K562 (cell line): ENCODE results near the gene FPGS. TPM values are rescaled to one million over a fixed set of nuclear protein-coding genes. Genes with fewer than 3 reads are reported as not detected.

Experiments
- ATAC-seq: fragments of 200-7000 bp; cut with Tn5 transposase; 3 replicates; pipeline ENCODE4 v1.9.1; 2020; ENCODE audit warnings: moderate library complexity
- BruUV-seq: library from RNA; stranded (reverse); fragments of 400-500 nt; replicated peaks from 2 replicates; lab custom pipeline; 2021; lab: Mats Ljungman, UMichigan
- CTCF ChIA-PET: fragments of 300-600 bp; formaldehyde crosslinking; extraction: SDS; loops from one replicate; lab custom pipeline; 2021; ENCODE audit warnings: low intra/inter-chr PET ratio; lab: Yijun Ruan, JAX
- POLR2A ChIA-PET: fragments of 300-600, 350-650 bp; sonication (Branson Sonifier 250); formaldehyde crosslinking; extraction: SDS; loops from one replicate; lab custom pipeline; 2021; ENCODE audit warnings: antibody characterized with exemption, inconsistent platforms; lab: Yijun Ruan, JAX
- DNase-seq, 4 experiments: peaks; one replicate each; pipeline versions ENCODE4 v3.0.0 to v3.0.0-alpha.2; 2011 to 2018; ENCODE audit warnings: low spot score in 3 of 4, mixed read lengths in 3 of 4; ENCODE audit errors: extremely low read depth in 1 of 4
- FAIRE-seq: peaks from 2 replicates; lab custom pipeline; 2011; peaks lifted over from hg19 to GRCh38; lab: Jason Lieb, UNC
- H2AFZ ChIP-seq: 2 replicates; pipeline ENCODE4 v1.6.0; 2011; ENCODE audit warnings: low read depth, low read length, control low read depth, inconsistent platforms
- H3K27ac ChIP-seq: fragments of 200-600 bp; 3 replicates; pipeline ENCODE4 v1.8.0; 2011; ENCODE audit warnings: low read depth, mild to moderate bottlenecking, control low read depth, inconsistent platforms, low read length, moderate library complexity, mixed read lengths; ENCODE audit errors: extremely low read depth
- H3K27me3 ChIP-seq, 2 experiments: fragments of 300-600 bp in 1 of 2; 2 replicates in 1 of 2; 3 replicates in 1 of 2; pipeline versions ENCODE4 v1.6.0 to v1.8.0; 2011; ENCODE audit warnings: inconsistent platforms in 2 of 2, low read length in 2 of 2, mild to moderate bottlenecking in 1 of 2, mixed read lengths in 1 of 2, moderate library complexity in 1 of 2; ENCODE audit not compliant: control insufficient read depth in 2 of 2, insufficient read depth in 2 of 2
- H3K36me3 ChIP-seq: fragments of 300-600 bp; 3 replicates; pipeline ENCODE4 v1.8.0; 2011; ENCODE audit warnings: mild to moderate bottlenecking, low read length, inconsistent platforms; ENCODE audit not compliant: control insufficient read depth, insufficient read depth
- H3K4me1 ChIP-seq, 2 experiments: fragments of 200-600 bp in 1 of 2; replicated peaks in 1 of 2; 2 replicates in 1 of 2; 3 replicates in 1 of 2; pipeline versions ENCODE4 v1.5.1 to v1.8.0; 2011; ENCODE audit warnings: inconsistent platforms in 2 of 2, low read length in 2 of 2, mild to moderate bottlenecking in 1 of 2, mixed read lengths in 1 of 2, moderate library complexity in 1 of 2; ENCODE audit not compliant: control insufficient read depth in 2 of 2, insufficient read depth in 2 of 2
- H3K4me2 ChIP-seq: 2 replicates; pipeline ENCODE4 v1.6.1; 2011; ENCODE audit warnings: low read length, control low read depth, inconsistent platforms, mixed read lengths; ENCODE audit not compliant: insufficient read depth
- H3K4me3 ChIP-seq: fragments of 200-600 bp; sonication (generic), shearing (Covaris generic); 2 replicates; pipeline ENCODE4 v1.5.1; 2016; ENCODE audit warnings: control low read depth, inconsistent platforms
- H3K79me2 ChIP-seq: fragments of 200-600 bp; 3 replicates; pipeline ENCODE4 v1.8.0; 2011; ENCODE audit warnings: low read length, inconsistent platforms; ENCODE audit not compliant: control insufficient read depth, insufficient read depth
- H3K9ac ChIP-seq, 2 experiments: 2 replicates each; pipeline versions ENCODE4 v1.6.0 to v1.6.1; 2011; ENCODE audit warnings: low read depth in 2 of 2, low read length in 2 of 2, control low read depth in 1 of 2, inconsistent platforms in 1 of 2, mild to moderate bottlenecking in 1 of 2, mixed read lengths in 1 of 2; ENCODE audit not compliant: insufficient read depth in 1 of 2
- H3K9me1 ChIP-seq: one replicate; pipeline ENCODE4 v1.6.0; 2011; ENCODE audit warnings: inconsistent platforms, mild to moderate bottlenecking, low read length, moderate library complexity; ENCODE audit not compliant: control insufficient read depth, insufficient read depth
- H3K9me3 ChIP-seq: replicated peaks from 2 replicates; pipeline ENCODE4 v1.5.1; 2011; ENCODE audit warnings: low read depth, low read length, inconsistent platforms; ENCODE audit not compliant: control insufficient read depth, insufficient read depth
- H4K20me1 ChIP-seq: replicated peaks from 2 replicates; pipeline ENCODE4 v1.6.1; 2011; ENCODE audit warnings: low read length, inconsistent platforms, mixed read lengths; ENCODE audit not compliant: control insufficient read depth, insufficient read depth
- EGR1 ChIP-seq: fragments of 450-650 bp; conservative IDR thresholded peaks from 2 replicates; pipeline ENCODE4 v1.6.1; 2017; ENCODE audit warnings: mild to moderate bottlenecking
- GABPA ChIP-seq: fragments of 200-800 bp; sonication (Bioruptor generic); conservative IDR thresholded peaks from 2 replicates; pipeline ENCODE4 v1.6.1; 2016; ENCODE audit warnings: low read depth, missing genetic modification characterization, missing compliant biosample characterization
- NCOA2 ChIP-seq, 2 experiments: fragments of 450-650 bp; IDR thresholded peaks; 2 replicates each; pipeline ENCODE4 v1.6.1; 2018; ENCODE audit warnings: mild to moderate bottlenecking in 2 of 2, moderate library complexity in 1 of 2; ENCODE audit not compliant: partially characterized antibody in 2 of 2
- NRF1 ChIP-seq, 2 experiments: fragments of 450-650 bp; IDR thresholded peaks in 1 of 2; conservative IDR thresholded peaks in 1 of 2; 2 replicates each; pipeline ENCODE4 v1.6.1; 2014; ENCODE audit warnings: mild to moderate bottlenecking in 2 of 2
- POLR2B ChIP-seq: fragments of 450-650 bp; IDR thresholded peaks from 2 replicates; pipeline ENCODE4 v1.6.1; 2018; ENCODE audit warnings: low read depth; ENCODE audit not compliant: partially characterized antibody
- SIX5 ChIP-seq, 2 experiments: IDR thresholded peaks; 2 replicates each; pipeline ENCODE4 v1.6.1; 2011; ENCODE audit warnings: low read length in 2 of 2, borderline replicate concordance in 1 of 2, low read depth in 1 of 2, mild to moderate bottlenecking in 1 of 2, moderate library complexity in 1 of 2; ENCODE audit not compliant: insufficient read depth in 1 of 2
- XRCC4 ChIP-seq: IDR thresholded peaks from one replicate; pipeline ENCODE4 v1.6.1; 2011; ENCODE audit not compliant: insufficient read depth, insufficient read length; ENCODE audit errors: extremely low read depth
- ZBTB2 ChIP-seq: fragments of 450-650 bp; IDR thresholded peaks from 2 replicates; pipeline ENCODE4 v1.6.1; 2016; ENCODE audit warnings: antibody characterized with exemption
- ZBTB7A ChIP-seq: IDR thresholded peaks from 2 replicates; pipeline ENCODE4 v1.6.1; 2011; ENCODE audit warnings: low read depth, mild to moderate bottlenecking, low read length, moderate library complexity, borderline replicate concordance; ENCODE audit not compliant: control insufficient read depth
- WGBS: fragments of 100-300 bp; shearing (Covaris generic); methylation state at CpG from one replicate; pipeline ENCODE4 v1.1.6; 2016; ENCODE audit warnings: low coverage, mixed read lengths; ENCODE audit not compliant: insufficient coverage; ENCODE audit errors: missing lambda C conversion rate; 5-methylcytosine and 5-hydroxymethylcytosine counted together
- in situ Hi-C: fragments of 300-500 bp; cut with MboI; formaldehyde crosslinking; loops from 4 replicates; pipeline ENCODE4 v1.15.0; 2018; ENCODE audit warnings: inconsistent platforms, mixed read lengths
- intact Hi-C: fragments of 100-400 bp; cut with micrococcal nuclease; formaldehyde crosslinking; loops from 2 replicates; pipeline ENCODE4 v1.14.2; 2022
- polyA plus RNA-seq, 8 experiments: library from polyadenylated mRNA; depleted of rRNA in 4 of 8; stranded (reverse) in 5 of 8; unstranded in 3 of 8; fragments of >200 nt; fragmentation: Nextera tagmentation in 2 of 8; fragmentation: Illumina TruSeq in 1 of 8; extraction: Ambion mirVana in 2 of 8; extraction: Trizol in 1 of 8; gene quantifications; 2 replicates each; pipeline versions ENCODE4 v1.2.1 to v1.2.3, GENCODE V29; 2011 to 2014; ENCODE audit warnings: inconsistent platforms in 1 of 8, missing spikeins in 1 of 8
- total RNA-seq, 7 experiments: library from RNA; depleted of rRNA in 6 of 7; stranded (reverse); fragments of >200 nt in 6 of 7; fragmentation: Illumina TruSeq in 2 of 7; extraction: Trizol in 2 of 7; gene quantifications; 2 replicates each; pipeline versions ENCODE4 v1.2.1 to v1.2.3, GENCODE V29; 2011 to 2021; ENCODE audit warnings: low replicate concordance in 1 of 7
- TF ChIP-seq, protein P1 (sequence below): sonication (generic); formaldehyde crosslinking; IDR thresholded peaks from 2 replicates; pipeline ENCODE4 v1.8.0; 2022; ENCODE audit warnings: missing genetic modification reagents, mild to moderate bottlenecking, moderate library complexity, borderline replicate concordance
- TF ChIP-seq, protein P2 (sequence below): fragments of 200-800 bp; sonication (Bioruptor generic); IDR thresholded peaks from 2 replicates; pipeline ENCODE4 v1.6.1; 2017; ENCODE audit warnings: missing genetic modification characterization, missing compliant biosample characterization

FPGS gene
- total and polyA plus RNA-seq, 9 of the 15 experiments (the other 6 are each of a cell fraction or from before 2014, with no cell fraction given): 0.84 to 86.4 (median 59.2) TPM

DNA sequence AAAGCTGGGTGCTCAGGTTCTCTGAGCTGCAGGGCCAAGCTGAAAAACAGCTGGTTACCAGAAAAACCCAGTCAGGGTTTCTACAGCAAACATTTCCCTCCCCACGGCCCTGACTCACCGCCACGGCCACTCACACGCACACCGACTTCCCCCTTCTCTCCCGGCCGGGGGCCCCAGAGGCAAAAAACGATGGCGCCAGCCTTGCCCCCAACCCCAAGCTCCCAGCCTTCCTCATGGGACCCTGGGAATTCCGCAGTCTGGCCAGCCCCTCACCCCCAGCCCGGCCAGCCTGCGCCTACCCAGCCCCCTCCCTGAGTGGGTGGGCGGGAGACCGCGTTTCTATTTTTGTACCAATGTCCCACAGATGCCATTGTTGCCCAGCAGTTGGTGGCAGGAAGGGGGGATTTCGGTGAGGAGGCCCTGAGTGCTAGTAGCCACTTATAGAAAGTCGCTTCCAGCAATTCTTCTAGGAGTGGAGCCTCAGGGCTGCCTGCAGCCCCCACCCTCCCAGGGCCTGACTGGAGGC, 33.4 kb downstream of the FPGS start:
- FAIRE-seq (no peak), ATAC-seq (0 out of 3 replicates have a peak, but pooled peaks have one; percentile 24), DNase-seq (no peak)
- no TSS peak for BruUV-seq
- Histone ChIP-seq H2AFZ (peak overlapping the region; percentile 67), H3K4me1 (peaks cover 0 to 20% of the 10 kb centered on the region in 2 experiments; a peak in 4 of 5 replicates), H3K4me2 (no peak overlapping the region), H3K79me2 (no peaks in the 10 kb centered on the region), H3K4me3 (no peak overlapping the region), H3K27ac (no peak overlapping the region), H3K9ac (peak overlapping the region in 1 of 2 experiments; percentile 57; a peak in 2 of 4 replicates), H3K9me1 (no peaks in the 10 kb centered on the region), H3K9me3 (no peaks in the 10 kb centered on the region), H3K36me3 (no peaks in the 10 kb centered on the region), H3K27me3 (no peaks in the 10 kb centered on the region), H4K20me1 (no peaks in the 10 kb centered on the region)
- CTCF ChIA-PET: interaction anchor here (0.5 kb wide), 1 partner anchor 24 kb away, joined by 4 read pairs; no protein-coding TSS in a partner anchor
- POLR2A ChIA-PET: interaction anchor here (0.8 kb wide), 1 partner anchor 9 kb away, joined by 5 read pairs; no protein-coding TSS in a partner anchor
- in situ Hi-C loops: no loop called here
- intact Hi-C loops: no loop called here
- WGBS: 30% methylated on average over 7 of the region's 17 CpGs
- peak; percentile 31 for TF ChIP-seq EGR1
- TF ChIP-seq NCOA2 (IDR thresholded peaks at IDR 0.05; ENCODE audit: partially characterized antibody in 2 of 2): no peak
- TF ChIP-seq, protein P1, sequence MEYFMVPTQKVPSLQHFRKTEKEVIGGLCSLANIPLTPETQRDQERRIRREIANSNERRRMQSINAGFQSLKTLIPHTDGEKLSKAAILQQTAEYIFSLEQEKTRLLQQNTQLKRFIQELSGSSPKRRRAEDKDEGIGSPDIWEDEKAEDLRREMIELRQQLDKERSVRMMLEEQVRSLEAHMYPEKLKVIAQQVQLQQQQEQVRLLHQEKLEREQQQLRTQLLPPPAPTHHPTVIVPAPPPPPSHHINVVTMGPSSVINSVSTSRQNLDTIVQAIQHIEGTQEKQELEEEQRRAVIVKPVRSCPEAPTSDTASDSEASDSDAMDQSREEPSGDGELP: 0 out of 2 replicates have a peak, but pooled peaks have one; percentile 2
- TF ChIP-seq XRCC4: no peak
- no peak for TF ChIP-seq NRF1 (conservative IDR thresholded peaks at IDR 0.05 in 1 of 2, IDR thresholded peaks at IDR 0.05 in 1 of 2)
- TF ChIP-seq ZBTB2: no peak
- no peak for TF ChIP-seq POLR2B
- peak; percentile 9; the same call in 1 of the 2 replicates for TF ChIP-seq ZBTB7A
- TF ChIP-seq GABPA: no peak
- no peak for TF ChIP-seq SIX5 (IDR thresholded peaks at IDR 0.05; ENCODE audit: borderline replicate concordance in 1 of 2, insufficient read depth in 1 of 2, low read depth in 1 of 2, low read length in 2 of 2)
- TF ChIP-seq, protein P2, sequence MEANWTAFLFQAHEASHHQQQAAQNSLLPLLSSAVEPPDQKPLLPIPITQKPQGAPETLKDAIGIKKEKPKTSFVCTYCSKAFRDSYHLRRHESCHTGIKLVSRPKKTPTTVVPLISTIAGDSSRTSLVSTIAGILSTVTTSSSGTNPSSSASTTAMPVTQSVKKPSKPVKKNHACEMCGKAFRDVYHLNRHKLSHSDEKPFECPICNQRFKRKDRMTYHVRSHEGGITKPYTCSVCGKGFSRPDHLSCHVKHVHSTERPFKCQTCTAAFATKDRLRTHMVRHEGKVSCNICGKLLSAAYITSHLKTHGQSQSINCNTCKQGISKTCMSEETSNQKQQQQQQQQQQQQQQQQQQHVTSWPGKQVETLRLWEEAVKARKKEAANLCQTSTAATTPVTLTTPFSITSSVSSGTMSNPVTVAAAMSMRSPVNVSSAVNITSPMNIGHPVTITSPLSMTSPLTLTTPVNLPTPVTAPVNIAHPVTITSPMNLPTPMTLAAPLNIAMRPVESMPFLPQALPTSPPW (CRISPR knock-in tag): peak; percentile 23; the same call in 1 of the 2 replicates
